Measurements from ENCODE around the gene DCK. TPM values are rescaled to one million over a fixed set of nuclear protein-coding genes. Genes with fewer than 3 reads are reported as not detected.

DCK gene
- total and polyA plus RNA-seq, 2 experiments from 2014 or later: 16.9 to 25.1 TPM

- TF ChIP-seq REST (IDR thresholded peaks at IDR 0.05; ENCODE audit: unreplicated experiment): no peak
- no peak for TF ChIP-seq STAT1 (IDR thresholded peaks at IDR 0.05; ENCODE audit: unreplicated experiment)
- TF ChIP-seq POLR2AphosphoS5 (IDR thresholded peaks at IDR 0.05; ENCODE audit: low read depth): no peak
- no peak for TF ChIP-seq NANOG (IDR thresholded peaks at IDR 0.05; ENCODE audit: borderline replicate concordance)
Observed at GRCh38 chr4:70954032-70954431, 39.4 kb upstream of the DCK start (continued).

- Mint-ChIP-seq H3K27me3 (ENCODE audit: insufficient read depth, low read depth, poor library complexity) (no peaks in the 10 kb centered on the region), H3K36me3 (ENCODE audit: low read depth) (peaks cover 9% of the 10 kb centered on the region; the same call in 2 of the 3 replicates), H3K27ac (0 out of 2 replicates have a peak overlapping the region, but pooled peaks have one; percentile 32), H3K4me1 (peaks cover 18% of the 10 kb centered on the region), H3K9me3 (no peaks in the 10 kb centered on the region), H3K4me3 (no peak overlapping the region)
- H3K36me3 ChIP-seq (ENCODE audit: insufficient read depth): peaks cover 3% of the 10 kb centered on the region; the same call in 1 of the 2 replicates
- DNase-seq (ENCODE audit: low spot score) (no peak), ATAC-seq (peak; percentile 59)
- no peak overlapping the region for H2AFZ ChIP-seq
- H3K79me2 ChIP-seq (replicated peaks; ENCODE audit: insufficient read depth): peaks cover 58% of the 10 kb centered on the region
- peak overlapping the region; percentile 31 for H3K4me2 ChIP-seq
- peak overlapping the region; percentile 69 for H3K27ac ChIP-seq (ENCODE audit: low read depth)
- TF ChIP-seq CREB1 (CRISPR knock-in tag; IDR thresholded peaks at IDR 0.05; ENCODE audit: low read depth): no peak
- 0 out of 2 replicates have a peak, but pooled peaks have one; percentile 11 for TF ChIP-seq NANOG (IDR thresholded peaks at IDR 0.05; ENCODE audit: borderline replicate concordance)
- TF ChIP-seq EZH2 (IDR thresholded peaks at IDR 0.05; ENCODE audit: low read depth, unreplicated experiment): no peak
- TF ChIP-seq REST (IDR thresholded peaks at IDR 0.05; ENCODE audit: unreplicated experiment): no peak
- no peaks in the 10 kb centered on the region for H3K9me2 ChIP-seq (ENCODE audit: insufficient read depth)
- peak overlapping the region; percentile 21; the same call in 1 of the 2 replicates for H3K4me3 ChIP-seq
- H3K4me1 ChIP-seq (ENCODE audit: insufficient read depth): peaks cover 9% of the 10 kb centered on the region
- no peaks in the 10 kb centered on the region for H3F3A ChIP-seq (replicated peaks; ENCODE audit: low read depth)
- H3K27me3 ChIP-seq (ENCODE audit: insufficient read depth): no peaks in the 10 kb centered on the region
- H4K20me1 ChIP-seq (replicated peaks; ENCODE audit: insufficient read depth): no peaks in the 10 kb centered on the region; the same call in 1 of the 2 replicates
Observed at GRCh38 chr4:70956549-70957210, 36.8 kb upstream of the DCK start.
